GM19328 (cell line): ENCODE results near the gene NOSIP.

Experiments used
- ATAC-seq: cut with Tn5 transposase; IDR thresholded peaks from one replicate; pipeline ENCODE4 v1.9.1; 2021; ENCODE audit warnings: mild to moderate bottlenecking, moderate library complexity; ENCODE audit not compliant: unreplicated experiment

The NOSIP gene

DNA sequence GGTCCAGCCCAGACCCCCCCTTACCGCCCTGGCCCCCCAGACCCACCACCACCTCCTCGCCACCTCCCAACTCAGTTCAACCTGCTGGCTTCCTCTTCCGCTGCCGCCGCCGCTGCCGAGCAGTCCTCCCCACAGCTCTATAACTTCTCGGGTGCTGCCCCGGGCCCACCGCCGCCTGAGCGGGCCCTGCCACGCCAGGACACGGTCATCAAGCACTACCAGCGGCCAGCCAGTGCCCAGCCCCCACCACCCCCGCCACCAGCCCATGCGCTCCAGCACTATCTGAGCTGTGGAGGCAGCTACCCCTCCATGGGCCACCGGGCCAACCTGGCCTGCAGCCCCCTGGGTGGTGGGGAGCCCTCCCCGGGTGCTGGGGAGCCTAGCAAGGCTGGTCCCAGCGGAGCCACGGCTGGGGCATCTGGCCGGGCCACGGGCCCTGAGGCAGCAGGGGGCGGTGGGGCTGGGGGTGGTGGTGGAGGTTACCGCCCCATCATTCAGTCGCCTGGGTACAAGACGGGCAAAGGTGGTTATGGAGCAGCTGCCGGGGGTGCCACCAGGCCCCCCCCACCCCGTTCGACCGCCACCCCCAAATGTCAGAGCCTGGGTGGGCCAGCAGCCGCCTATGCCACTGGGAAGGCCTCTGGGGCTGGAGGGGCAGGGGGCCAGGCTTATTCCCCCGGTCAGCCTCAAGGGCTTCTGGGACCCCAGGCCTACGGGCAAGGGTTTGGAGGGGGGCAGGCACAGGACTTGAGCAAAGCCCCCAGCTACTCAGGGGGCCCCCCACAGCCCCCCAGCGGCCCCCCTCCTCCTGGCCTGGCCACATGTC lies 14.8 kb upstream of the NOSIP start:
- no peak for ATAC-seq

DNA sequence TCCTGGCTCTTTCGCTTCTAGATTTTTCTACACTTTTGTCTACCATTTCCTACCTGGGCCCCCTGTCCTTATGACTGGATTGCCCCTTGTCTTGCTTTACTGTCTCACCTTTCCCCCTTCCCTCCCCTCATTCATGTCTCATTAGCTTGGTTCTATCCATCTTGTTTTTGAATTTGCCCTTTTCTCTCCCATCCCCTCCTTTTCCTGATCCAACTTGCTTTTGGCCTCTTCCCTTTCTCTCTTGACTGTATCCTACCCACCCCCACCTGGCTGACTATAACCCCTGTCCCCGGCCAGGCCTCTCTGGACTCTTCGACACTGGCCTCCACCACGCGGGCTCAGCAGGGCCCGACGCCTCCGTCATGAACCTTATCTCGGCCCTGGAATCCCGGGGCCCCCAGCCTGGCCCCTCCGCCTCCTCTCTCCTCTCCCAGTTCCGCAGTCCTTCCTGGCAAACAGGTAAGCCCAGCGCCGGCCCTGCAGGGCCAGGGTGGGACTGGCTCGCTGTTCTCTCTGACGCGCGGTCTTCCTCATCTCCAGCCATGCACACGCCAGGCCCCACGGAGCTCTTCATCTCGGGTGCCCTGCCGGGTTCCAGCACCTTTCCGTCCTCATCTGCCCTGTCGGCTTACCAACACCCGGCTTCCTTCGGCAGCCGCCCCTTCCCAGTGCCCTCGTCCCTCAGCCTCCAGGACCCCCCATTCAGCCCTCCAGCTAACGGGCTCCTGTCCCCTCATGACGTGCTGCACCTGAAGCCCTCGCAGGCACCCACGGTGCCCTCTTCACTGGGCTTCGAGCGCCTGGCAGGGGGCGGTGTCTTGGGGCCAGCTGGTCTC lies 14.0 kb upstream of the NOSIP start:
- ATAC-seq: no peak

DNA sequence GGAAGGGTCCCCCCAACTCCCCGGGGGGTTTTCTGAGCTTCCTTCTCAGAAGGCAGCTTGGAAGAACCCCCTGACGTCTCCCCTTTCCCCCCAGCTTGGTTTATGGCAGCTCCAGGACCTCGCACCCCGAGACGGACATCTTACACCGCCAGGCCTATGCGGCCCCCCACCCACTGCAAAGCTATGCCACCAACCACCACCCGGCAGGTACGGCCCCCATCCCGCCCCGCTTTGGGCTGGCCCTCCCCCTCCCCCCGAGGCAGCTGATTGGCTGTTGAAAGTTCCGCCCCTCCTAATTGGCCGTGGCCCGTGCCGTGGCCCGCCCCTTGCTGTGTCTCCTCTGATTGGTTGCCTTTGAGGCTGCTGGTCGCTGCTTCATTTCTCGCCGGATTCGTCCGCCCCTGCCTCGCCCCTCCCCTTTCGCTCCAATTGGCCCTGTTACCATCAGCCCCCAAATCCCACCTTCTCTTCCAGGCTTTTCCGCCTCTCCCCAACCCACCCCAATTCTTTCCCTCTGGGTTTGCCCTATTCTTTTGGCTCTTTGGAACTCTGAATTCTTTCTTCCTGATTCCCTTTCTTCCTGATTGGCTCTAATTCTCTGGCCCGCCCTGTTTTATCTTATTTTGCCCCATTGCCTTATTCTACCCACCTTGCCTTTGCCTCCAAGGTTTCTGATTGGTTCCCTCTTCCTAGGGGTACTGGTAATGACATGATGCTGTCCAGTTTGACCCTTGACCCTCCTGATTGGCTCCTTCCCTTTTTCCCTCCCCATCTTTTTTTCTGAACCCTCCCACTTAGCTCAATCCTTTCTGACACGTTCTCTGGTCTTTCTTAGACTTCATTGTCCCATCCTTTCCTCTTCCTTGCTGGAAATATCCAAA lies 13.1 kb upstream of the NOSIP start:
- no peak for ATAC-seq

DNA sequence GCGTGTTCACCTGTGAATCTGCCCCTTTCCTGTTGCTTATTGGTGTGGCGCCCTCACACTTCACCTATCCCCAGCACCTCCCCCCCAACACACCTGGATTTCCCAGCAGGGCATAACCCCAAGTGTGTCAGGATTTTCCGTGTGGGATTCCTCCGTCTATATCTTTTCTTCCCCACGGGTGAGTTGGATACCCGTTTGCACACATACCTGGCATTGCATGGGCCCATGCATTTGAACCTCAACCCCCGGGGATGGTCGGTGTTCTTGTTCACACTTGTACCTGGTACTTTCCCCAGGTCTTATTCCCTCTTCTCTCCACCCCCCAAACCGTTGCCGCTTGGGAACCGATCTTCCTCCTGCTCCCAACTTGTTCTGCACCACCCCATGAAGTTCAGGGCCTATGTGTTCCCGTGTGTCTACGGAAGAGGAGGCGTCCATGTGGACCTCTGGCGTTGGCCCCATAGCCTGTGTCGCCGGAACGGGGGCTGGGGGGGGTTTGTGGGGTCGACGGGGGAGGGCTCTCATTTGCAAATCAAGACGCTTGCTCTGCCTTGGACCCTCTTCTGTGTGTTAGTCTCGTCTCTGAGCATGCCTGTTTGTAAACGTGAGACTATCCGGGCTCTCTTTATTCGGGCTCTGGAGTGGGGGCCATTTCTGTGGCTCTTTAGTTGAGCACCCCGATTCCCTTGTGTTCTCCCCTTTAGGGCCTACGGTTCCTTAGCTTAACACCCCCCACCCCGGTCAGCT lies 12.3 kb upstream of the NOSIP start:
- ATAC-seq: no peak

DNA sequence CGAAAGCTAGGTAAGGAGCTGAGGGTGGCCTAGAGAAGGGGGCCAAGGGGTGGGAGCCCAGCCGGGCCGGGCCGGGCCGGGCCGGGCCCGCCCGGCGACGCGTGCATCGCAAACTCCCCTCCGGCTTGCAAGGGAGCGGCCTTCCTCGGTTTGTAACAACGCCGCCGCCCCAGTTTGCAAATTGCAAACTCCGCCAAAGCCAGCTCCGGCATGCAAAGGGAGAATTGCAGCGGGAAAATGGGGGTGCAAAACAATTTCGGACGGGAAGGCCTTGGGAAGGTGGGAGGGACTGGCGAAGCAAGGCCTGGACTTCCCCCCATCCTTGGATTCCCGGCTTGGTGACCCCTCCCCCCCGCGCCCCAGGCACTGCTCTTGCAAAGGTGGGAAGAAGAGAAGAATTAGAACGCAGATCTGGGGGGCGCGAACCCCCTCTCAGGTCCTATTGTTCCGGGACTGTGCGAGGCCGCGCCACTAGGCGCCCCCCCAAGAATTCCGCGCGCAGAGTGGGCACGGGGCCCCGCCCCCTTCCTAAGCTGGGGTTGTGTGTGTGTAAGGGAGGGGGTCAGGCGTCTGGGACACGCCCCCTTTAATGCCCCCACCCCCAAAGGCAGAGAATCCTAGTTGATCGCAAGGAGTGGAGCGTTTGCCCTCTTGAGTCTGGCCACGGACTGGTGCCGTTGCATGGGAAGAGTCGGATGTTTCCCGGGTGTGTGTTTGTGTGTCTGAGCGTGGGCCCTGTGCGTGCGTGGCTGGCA lies 11.6 kb upstream of the NOSIP start:
- ATAC-seq: no peak

DNA sequence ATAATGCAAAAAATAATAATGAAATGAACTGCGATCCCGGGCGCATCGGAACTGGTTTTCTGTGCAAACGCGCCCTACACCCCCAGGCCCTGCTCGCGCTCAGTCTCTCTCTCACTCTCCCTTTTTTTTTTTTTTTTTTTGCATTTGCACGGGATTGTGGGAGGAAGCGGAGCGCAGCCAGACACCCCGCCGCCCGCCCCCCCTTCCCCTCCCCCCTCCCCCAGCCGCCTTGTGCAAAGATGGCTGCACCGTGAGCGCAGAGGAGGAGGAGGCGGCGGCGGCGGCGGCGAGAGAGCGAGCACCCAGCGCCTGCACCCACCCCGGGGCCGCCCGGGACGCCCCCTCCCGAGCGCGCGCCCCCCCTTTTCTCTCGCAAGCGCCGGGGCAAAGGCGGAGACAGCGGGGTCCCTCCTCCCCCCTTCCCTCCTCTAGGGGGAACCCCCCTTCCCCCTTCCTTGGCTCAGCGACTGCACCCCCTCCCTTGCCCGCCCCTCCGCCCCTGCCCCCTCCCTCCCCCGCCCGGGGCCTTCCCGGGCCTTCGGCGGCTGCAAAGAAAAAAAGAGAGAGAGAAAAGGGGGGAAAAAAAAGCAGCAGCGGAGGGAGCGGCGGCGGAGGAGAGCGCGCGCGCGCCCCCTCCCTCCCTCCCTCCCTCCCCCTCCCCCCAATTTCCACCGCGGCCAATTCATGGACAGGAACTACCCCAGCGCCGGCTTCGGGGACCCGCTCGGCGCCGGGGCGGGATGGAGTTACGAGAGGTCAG lies 10.8 kb upstream of the NOSIP start, which contains the start of gene PRR12:
PRR12 (plus strand) TSS at position 212 of the 760 bp plus-strand sequence; CDS start at position 685, 473 bp downstream.
- ATAC-seq: no peak

DNA sequence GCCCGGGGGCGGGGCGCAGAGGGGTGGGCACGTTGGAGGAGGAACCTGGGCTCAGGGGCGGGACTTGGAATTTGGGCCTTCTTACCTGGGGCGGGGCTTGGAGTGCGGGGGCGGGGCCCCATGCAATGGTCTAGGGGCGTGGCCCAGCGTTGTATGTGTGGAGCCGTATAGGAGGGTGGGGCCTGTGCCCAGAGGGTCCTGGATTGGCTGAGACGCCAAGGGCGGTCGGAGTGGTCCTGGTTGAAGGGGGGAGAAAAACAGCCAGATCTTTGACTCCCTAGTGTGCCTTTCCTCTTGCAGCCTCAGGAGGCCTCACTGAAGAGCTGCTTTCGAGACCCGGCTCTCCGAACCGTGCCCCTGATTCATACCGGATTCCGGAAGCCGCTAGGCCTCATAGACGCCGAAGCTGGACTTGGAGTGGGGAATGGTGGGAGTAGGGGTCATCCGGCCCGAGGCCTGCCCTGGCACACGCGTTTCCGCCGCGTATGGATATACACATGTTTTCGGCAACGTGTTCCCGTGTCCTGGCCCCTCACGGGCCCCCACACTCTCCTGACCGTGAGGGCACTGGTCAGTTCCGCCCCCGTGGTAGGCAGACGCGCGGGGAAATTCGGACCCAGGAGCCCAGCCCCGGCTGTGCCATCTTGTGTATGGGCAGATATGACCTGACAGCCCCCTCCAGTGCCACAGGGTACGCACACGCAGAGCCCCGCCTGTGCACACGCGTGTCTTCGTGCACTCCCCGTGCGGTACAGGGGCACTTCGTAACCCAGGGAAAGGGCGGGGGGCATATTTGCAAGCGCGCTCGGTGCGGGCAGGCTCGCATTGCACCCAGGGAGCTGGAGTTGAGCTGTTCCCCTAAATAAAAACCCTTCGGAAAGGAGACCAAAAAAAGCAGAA lies 10.0 kb upstream of the NOSIP start:
- ATAC-seq: peak; percentile 66

DNA sequence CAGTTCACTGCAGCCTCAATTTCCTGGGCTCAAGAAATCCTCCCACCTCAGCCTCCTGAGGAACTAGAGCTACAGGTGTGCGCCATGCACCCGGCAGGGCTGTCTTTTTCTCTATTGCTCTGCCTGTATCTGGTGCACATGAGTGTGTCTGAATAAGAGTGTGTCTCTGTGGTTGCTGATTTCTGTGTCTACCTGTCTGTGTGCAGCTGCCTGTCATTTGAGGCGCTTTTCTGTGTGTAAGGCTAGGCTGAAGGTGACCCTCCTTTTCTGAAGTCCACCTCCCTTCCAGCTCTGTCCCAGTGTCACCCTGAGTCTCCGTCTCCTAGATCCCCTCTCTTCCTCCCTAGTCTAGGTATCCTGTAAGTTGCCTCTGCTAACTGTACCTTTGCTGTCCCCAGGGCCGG lies 9.1 kb upstream of the NOSIP start:
- no peak for ATAC-seq

DNA sequence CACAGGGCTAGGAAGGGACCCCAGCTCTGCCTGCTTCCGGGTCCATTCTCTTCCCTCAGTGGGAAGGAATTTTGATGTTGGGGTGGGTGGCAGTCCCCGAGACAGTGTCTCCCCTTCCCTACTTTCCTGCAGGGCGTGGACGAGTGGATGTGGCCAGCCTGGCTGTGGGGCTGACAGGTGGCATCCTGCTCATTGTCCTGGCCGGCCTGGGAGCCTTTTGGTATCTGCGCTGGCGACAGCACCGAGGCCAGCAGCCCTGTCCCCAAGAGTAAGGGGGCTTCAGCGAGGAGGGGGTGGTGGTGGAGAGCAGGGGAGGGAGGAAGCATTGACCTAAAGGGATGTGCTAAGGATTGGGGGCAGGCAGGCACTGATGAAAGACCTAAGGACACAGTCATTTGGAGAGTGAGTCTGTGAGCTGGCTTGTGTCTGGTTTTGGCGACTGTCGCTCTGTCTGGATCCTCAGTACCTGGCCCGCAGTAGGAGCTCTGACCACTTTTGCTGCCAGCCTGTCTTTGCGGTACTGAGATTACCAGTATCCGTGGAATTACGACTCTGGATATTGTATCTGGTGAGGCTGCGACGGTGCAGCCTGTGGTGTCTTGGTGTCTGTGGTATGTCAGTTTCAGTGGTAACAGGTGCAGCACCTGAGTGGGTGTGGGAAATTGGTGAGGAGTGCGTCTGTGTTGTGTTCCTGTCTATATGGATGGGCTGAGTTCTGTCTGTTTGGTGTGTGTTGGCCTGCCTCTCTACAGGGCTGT lies 8.2 kb upstream of the NOSIP start:
- no peak for ATAC-seq

DNA sequence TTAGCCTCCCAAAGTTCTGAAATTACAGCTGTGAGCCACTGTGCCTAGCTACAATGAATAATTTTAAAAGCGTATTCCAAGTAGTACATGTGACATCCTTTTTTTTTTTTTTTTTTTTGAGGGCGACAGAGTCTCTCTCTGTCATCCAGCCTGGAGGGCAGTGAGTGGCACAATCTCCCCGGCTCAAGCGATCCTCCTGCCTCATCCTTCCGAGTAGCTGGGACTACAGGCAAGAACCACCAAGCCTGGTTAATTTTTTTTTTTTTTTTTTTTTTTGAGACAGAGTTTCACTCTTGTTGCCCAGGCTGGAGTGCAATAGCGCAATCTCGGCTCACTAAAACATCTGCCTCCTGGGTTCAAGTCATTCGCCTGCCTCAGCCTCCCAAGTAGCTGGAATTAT lies 6.9 kb upstream of the NOSIP start:
- no peak for ATAC-seq

DNA sequence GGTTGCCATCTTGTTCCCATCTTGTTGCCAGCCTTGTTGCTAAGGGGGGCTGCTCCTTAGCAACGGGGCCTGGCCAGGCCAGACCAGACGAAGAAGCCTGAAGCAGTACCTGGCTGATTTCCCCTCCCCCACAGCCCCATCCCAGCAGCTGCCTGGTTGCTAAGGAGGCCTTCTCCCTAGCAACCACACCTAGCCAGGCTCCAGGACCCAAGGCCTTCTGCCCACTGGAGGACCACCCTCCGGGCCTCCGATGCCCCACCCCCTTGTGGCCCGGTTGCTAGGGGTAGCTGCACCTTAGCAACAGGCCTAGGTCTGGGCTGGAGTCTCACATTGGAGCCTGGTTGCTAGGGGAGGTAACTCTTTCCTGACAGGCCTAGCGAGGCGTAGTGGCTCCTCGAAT lies 4.7 kb upstream of the NOSIP start:
- ATAC-seq: no peak

DNA sequence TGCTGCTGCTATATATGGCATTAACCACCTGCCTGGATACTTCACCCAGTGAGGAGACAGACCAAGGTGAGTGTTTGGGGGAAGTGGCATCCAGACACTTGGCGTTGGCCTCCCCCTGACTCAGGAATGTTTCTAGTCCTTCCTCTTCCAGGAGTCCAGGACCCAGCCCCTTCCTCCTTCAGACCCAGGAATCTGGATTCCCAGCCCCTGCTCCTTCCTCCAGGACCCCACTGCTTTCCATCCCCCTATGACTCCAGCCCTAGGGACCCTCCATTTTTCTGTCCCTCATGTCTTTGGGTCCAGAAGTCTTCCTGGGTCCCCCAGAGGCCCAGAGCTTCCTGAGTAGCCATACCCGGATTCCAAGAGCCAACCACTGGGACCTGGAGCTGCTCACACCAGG lies 2.9 kb upstream of the NOSIP start:
- ATAC-seq: no peak

DNA sequence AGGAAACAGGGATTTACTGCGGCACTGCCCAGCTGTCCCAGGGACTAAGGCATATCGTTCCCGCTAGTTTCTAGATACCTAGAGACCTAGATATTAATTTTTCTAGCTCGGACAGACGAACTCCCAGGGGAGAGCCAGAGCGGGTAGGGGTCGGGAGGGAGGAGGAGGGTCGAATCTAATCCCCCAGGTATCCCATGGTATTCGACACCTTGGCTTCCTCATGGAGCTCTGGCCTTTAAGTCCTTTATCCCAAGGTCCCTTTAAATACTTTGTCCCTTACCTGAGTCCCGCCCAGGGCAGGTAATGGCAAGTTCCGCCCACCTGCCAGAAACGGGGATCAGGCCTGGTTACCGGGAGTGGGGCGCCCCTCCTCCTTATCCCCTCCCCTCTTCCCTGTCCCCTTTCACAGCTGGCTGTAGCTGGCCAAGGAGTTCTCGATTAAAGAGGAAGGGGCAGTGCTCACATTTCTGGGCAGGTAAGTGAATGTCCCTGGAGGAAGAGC lies 702 bp upstream of the NOSIP start, which contains the start of gene PRRG2:
PRRG2 (plus strand) TSS at position 310 of the 502 bp plus-strand sequence. CDS start 1,904 bp downstream, outside the sequence.
- no peak for ATAC-seq

DNA sequence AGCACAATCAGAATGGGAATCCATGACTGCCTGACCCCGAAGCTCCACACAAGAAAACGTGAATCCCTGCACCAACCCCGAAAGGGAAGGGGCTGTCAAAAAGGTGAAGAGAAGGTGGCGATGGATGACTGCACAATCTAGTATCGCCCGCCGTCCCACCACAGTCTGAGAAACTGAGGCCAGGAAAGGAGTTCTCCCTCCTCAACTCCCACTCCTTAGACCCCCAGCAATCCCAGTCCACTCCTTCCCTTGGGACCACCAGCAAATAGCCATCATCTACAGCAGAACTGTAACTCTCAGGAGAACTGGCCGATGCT lies 451 bp downstream of the NOSIP start:
- ATAC-seq: no peak

DNA sequence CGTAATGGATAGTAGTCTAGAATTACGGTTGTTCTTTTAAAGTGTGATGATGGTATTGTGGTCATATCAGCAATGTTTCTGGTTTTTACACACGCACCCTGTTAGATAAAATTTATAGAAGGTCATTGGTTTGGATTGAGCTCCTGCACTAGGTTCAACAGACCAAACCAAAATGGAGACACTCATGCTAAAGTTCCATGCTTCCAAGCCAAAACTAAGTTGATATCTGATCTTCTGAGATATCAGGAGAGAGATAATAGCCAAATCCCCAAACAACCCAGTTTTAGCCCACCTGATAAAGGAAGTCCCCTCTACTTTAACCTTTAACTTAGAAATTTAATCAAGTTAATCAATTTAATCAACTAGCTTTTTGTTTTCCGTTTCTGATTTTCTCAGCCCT lies 1.2 kb downstream of the NOSIP start:
- ATAC-seq: no peak

DNA sequence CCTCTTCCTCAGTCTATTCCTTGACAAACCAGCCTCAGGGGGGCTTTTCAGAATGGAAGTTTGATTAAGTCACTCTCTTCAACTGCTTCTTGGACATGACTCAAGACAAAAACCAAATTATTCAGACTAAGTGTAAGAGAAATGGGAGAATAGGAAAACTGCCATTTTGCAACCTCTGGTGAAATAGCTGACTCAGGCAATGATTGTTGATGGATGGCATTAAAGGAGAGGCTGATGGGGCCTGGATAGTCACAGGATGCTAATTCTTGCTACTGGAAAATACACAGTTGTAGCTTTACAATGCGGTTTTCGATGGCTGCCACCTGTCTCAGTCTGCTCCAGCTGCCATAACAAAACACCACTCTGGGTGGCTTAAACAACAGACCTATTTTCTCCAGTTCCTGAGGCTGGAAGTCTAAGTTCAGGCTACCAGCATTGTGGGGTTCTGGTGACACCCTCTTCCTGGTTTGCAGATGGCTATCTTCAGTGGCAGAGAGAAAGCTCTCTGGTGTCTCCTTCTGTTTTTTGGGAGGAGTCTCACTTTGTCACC lies 6.1 kb downstream of the NOSIP start:
- ATAC-seq: no peak

DNA sequence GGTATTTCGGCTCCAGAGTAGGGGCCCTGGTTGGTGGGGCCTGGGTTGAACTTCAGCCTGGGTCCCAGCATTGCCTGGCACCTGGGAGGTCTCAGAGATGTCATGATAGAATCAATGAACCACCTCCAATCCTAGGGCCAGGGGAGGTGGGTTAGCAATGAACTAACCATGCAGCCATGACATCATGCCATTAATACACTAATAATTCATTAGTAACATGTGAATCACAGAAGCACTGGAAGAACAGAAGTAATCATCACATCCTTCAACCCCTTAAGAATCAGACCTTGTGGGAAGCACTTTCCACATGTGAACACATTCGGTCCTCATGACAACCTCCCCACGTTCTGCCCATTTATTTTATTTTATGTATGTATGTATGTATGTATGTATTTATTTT lies 6.9 kb downstream of the NOSIP start:
- no peak for ATAC-seq
